Smooth muscle cell (in vitro differentiated cells): ENCODE data around the gene TTC8. TPM values are rescaled to one million over a fixed set of nuclear protein-coding genes. Genes with fewer than 3 reads are reported as not detected.

Source experiments
- DNase-seq: peaks from one replicate; lab custom pipeline; 2025; ENCODE audit not compliant: unreplicated experiment; lab: John Stamatoyannopoulos, UW
- H2AFZ ChIP-seq: fragments of 200-600 bp; sonication (generic); 2 replicates; pipeline ENCODE4 v1.6.0; 2016; ENCODE audit warnings: antibody characterized with exemption, low read depth, mild to moderate bottlenecking
- H3F3A ChIP-seq: fragments of 200-600 bp; sonication (generic); 2 replicates; pipeline ENCODE4 v1.6.0; 2017; ENCODE audit warnings: antibody characterized with exemption, low read depth
- H3K27ac ChIP-seq: fragments of 200-600 bp; sonication (generic); 2 replicates; pipeline ENCODE4 v1.5.1; 2016; ENCODE audit warnings: low read depth, mild to moderate bottlenecking
- H3K27me3 ChIP-seq: fragments of 200-600 bp; sonication (generic); 2 replicates; pipeline ENCODE4 v1.6.1; 2016; ENCODE audit warnings: low read depth, mild to moderate bottlenecking
- H3K36me3 ChIP-seq: fragments of 200-600 bp; sonication (generic); 2 replicates; pipeline ENCODE4 v1.5.1; 2016; ENCODE audit warnings: low read depth
- H3K4me1 ChIP-seq: fragments of 200-600 bp; sonication (generic); 2 replicates; pipeline ENCODE4 v1.5.1; 2016; ENCODE audit warnings: low read depth
- H3K4me2 ChIP-seq: fragments of 200-600 bp; sonication (generic); 2 replicates; pipeline ENCODE4 v1.6.0; 2016; ENCODE audit warnings: mild to moderate bottlenecking
- H3K4me3 ChIP-seq: fragments of 200-600 bp; sonication (generic); 2 replicates; pipeline ENCODE4 v1.5.1; 2016; ENCODE audit warnings: mild to moderate bottlenecking
- H3K79me2 ChIP-seq: fragments of 200-600 bp; sonication (generic); 2 replicates; pipeline ENCODE4 v1.6.0; 2016; ENCODE audit warnings: low read depth, mild to moderate bottlenecking
- H3K9ac ChIP-seq: fragments of 200-600 bp; sonication (generic); 2 replicates; pipeline ENCODE4 v1.6.0; 2016; ENCODE audit warnings: low read depth
- H3K9me3 ChIP-seq: fragments of 200-600 bp; sonication (generic); replicated peaks from 2 replicates; pipeline ENCODE4 v1.5.1; 2016; ENCODE audit warnings: low read depth
- H4K20me1 ChIP-seq: fragments of 200-600 bp; sonication (generic); 2 replicates; pipeline ENCODE4 v1.6.0; 2016; ENCODE audit warnings: low read depth
- CTCF ChIP-seq: fragments of 200-600 bp; sonication (generic); IDR thresholded peaks from 2 replicates; pipeline ENCODE4 v1.5.1; 2017; ENCODE audit warnings: borderline replicate concordance, mild to moderate bottlenecking, antibody characterized with exemption; ENCODE audit not compliant: insufficient read depth, poor library complexity, severe bottlenecking
- WGBS: methylation state at CpG from one replicate; pipeline ENCODE4 v1.1.7; 2016; ENCODE audit warnings: low lambda C conversion rate; 5-methylcytosine and 5-hydroxymethylcytosine counted together
- polyA plus RNA-seq: library from polyadenylated mRNA; unstranded; fragments of >200 nt; fragmentation: Nextera tagmentation; extraction: Ambion mirVana; gene quantifications from 2 replicates; pipeline ENCODE4 v1.2.1, GENCODE V29; 2016
- total RNA-seq: library from RNA; depleted of rRNA; stranded (reverse); fragments of >200 nt; gene quantifications from 2 replicates; pipeline ENCODE4 v1.2.3, GENCODE V29; 2014

TTC8 gene
- total and polyA plus RNA-seq, 2 experiments from 2014 or later: 20.0 to 58.9 TPM

GRCh38 chr14:88871429-88871828 is 47.0 kb downstream of the TTC8 start:
- no peaks in the 10 kb centered on the region for H3K79me2 ChIP-seq
- 95% methylated on average over 3 of the region's 3 CpGs for WGBS
- H3K36me3 ChIP-seq: peaks cover 5% of the 10 kb centered on the region
- no peak overlapping the region for H3K9ac ChIP-seq
- no peak for DNase-seq
- no peaks in the 10 kb centered on the region for H3K4me1 ChIP-seq
- no peak overlapping the region for H3K4me2 ChIP-seq
- no peaks in the 10 kb centered on the region for H4K20me1 ChIP-seq
- H3K4me3 ChIP-seq: no peak overlapping the region
- H3K27me3 ChIP-seq: no peaks in the 10 kb centered on the region
- no peaks in the 10 kb centered on the region for H3F3A ChIP-seq
- no peak for TF ChIP-seq CTCF
- no peak overlapping the region for H2AFZ ChIP-seq
- H3K27ac ChIP-seq: no peak overlapping the region
- H3K9me3 ChIP-seq: no peaks in the 10 kb centered on the region

GRCh38 chr14:88872976-88873375 is 48.5 kb downstream of the TTC8 start:
- no peak overlapping the region for H3K9ac ChIP-seq
- DNase-seq: no peak
- no peak for TF ChIP-seq CTCF
- WGBS: 92% methylated on average over 3 of the region's 3 CpGs
- H3K9me3 ChIP-seq: no peaks in the 10 kb centered on the region
- peaks cover 7% of the 10 kb centered on the region for H3K36me3 ChIP-seq
- no peak overlapping the region for H3K27ac ChIP-seq
- no peak overlapping the region for H3K4me3 ChIP-seq
- no peaks in the 10 kb centered on the region for H4K20me1 ChIP-seq
- H3K79me2 ChIP-seq: no peaks in the 10 kb centered on the region
- no peak overlapping the region for H2AFZ ChIP-seq
- H3K27me3 ChIP-seq: no peaks in the 10 kb centered on the region
- H3F3A ChIP-seq: no peaks in the 10 kb centered on the region
- no peaks in the 10 kb centered on the region for H3K4me1 ChIP-seq
- H3K4me2 ChIP-seq: no peak overlapping the region

- Histone ChIP-seq H3K4me3 (no peak overlapping the region), H3K9me3 (no peaks in the 10 kb centered on the region), H3K4me2 (no peak overlapping the region), H3K27me3 (no peaks in the 10 kb centered on the region), H3K9ac (no peak overlapping the region), H3K36me3 (peaks cover 3% of the 10 kb centered on the region), H3F3A (no peaks in the 10 kb centered on the region), H3K27ac (no peak overlapping the region), H3K79me2 (no peaks in the 10 kb centered on the region), H4K20me1 (no peaks in the 10 kb centered on the region), H2AFZ (no peak overlapping the region), H3K4me1 (no peaks in the 10 kb centered on the region)
- DNase-seq: no peak
- 97% methylated on average over 2 of the region's 2 CpGs for WGBS
- TF ChIP-seq CTCF: no peak
Observed at GRCh38 chr14:88877192-88877591, 52.7 kb downstream of the TTC8 start.

DNA sequence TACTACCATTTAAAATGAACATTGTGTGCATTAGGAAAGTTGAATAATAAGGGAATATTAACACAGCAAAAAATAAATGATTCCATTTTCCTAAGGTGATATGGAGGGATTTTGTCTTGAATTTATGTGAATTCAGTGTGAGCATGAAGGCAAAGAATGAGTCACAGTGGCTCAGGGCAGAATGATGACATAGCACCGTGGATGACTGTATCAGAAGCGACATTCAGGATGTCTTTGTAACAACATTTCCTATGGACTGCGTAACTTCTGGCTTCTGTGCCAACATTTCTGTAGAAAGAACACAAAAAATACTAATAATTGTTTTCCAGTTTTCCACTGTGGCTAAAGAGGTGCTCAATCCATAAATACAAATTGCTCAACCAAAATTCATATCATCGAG is 54.6 kb downstream of the TTC8 start:
- no peaks in the 10 kb centered on the region for H3K4me1 ChIP-seq
- H2AFZ ChIP-seq: no peak overlapping the region
- TF ChIP-seq CTCF: no peak
- no peaks in the 10 kb centered on the region for H3K27me3 ChIP-seq
- WGBS: 49% methylated on average over 4 of the region's 4 CpGs
- peak overlapping the region; percentile 71 for H3K27ac ChIP-seq
- H3K9ac ChIP-seq: no peak overlapping the region
- no peaks in the 10 kb centered on the region for H3F3A ChIP-seq
- no peaks in the 10 kb centered on the region for H4K20me1 ChIP-seq
- no peak overlapping the region for H3K4me3 ChIP-seq
- peaks cover 3% of the 10 kb centered on the region for H3K36me3 ChIP-seq
- no peak for DNase-seq
- H3K79me2 ChIP-seq: no peaks in the 10 kb centered on the region
- H3K4me2 ChIP-seq: no peak overlapping the region
- H3K9me3 ChIP-seq: no peaks in the 10 kb centered on the region
